BE2C (cell line): ENCODE data around the gene PXK.

Source experiments
- DNase-seq: peaks from one replicate; pipeline ENCODE4 v3.0.0-alpha.2; 2020
- H3K27me3 ChIP-seq: fragments of 250-450 bp; sonication (Bioruptor Pico); 2 replicates; pipeline ENCODE4 v1.5.1; 2020; ENCODE audit warnings: mild to moderate bottlenecking
- H3K36me3 ChIP-seq: fragments of 250-450 bp; sonication (Bioruptor Pico); 2 replicates; pipeline ENCODE4 v1.5.1; 2020; ENCODE audit warnings: mild to moderate bottlenecking
- H3K4me1 ChIP-seq: fragments of 250-450 bp; sonication (Bioruptor Pico); 2 replicates; pipeline ENCODE4 v1.5.1; 2020
- H3K4me3 ChIP-seq: 2 replicates; pipeline ENCODE4 v1.5.1; 2011; ENCODE audit warnings: low read depth, low read length
- H3K9me3 ChIP-seq: fragments of 250-450 bp; sonication (Bioruptor Pico); 2 replicates; pipeline ENCODE4 v1.5.1; 2020
- CTCF ChIP-seq: IDR thresholded peaks from 2 replicates; pipeline ENCODE4 v1.5.1; 2012; ENCODE audit warnings: mild to moderate bottlenecking, low read depth, low read length

Gene PXK

GRCh38 chr3:58355179-58355578, 22.5 kb downstream of the PXK start:
- Histone ChIP-seq H3K27me3 (no peaks in the 10 kb centered on the region), H3K4me3 (no peak overlapping the region), H3K36me3 (no peaks in the 10 kb centered on the region), H3K4me1 (no peaks in the 10 kb centered on the region), H3K9me3 (no peaks in the 10 kb centered on the region)
- no peak for DNase-seq
- no peak for TF ChIP-seq CTCF

GRCh38 chr3:58356054-58356453, 23.4 kb downstream of the PXK start:
- Histone ChIP-seq H3K36me3 (no peaks in the 10 kb centered on the region), H3K4me3 (no peak overlapping the region), H3K27me3 (no peaks in the 10 kb centered on the region), H3K4me1 (no peaks in the 10 kb centered on the region), H3K9me3 (no peaks in the 10 kb centered on the region)
- no peak for DNase-seq
- no peak for TF ChIP-seq CTCF

- Histone ChIP-seq H3K9me3 (no peaks in the 10 kb centered on the region), H3K27me3 (no peaks in the 10 kb centered on the region), H3K4me1 (no peaks in the 10 kb centered on the region), H3K36me3 (no peaks in the 10 kb centered on the region), H3K4me3 (no peak overlapping the region)
- DNase-seq, result no peak
- TF ChIP-seq CTCF, result no peak
Measured at GRCh38 chr3:58357402-58357801, 24.7 kb downstream of the PXK start.

DNA sequence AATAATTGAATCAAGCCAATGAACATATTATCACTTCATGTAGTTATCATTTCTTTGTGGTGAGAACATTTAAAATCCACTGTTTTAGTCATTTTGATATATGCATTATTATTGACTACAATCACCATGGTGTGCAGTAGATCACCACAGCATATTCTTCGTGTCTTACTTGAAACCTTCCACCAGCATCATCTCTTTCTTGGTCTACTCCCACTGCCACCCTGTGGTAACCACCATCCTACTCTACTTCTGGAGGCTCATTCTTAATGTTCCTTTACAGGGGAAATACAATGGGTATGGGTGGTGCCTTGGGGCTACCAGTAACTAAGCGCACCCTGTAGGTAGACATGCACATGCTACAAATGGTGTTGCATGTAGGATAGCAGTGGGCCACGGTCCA, 25.4 kb downstream of the PXK start:
- no peak for TF ChIP-seq CTCF
- H3K36me3 ChIP-seq, result no peaks in the 10 kb centered on the region
- DNase-seq, result no peak
- H3K4me1 ChIP-seq, result no peaks in the 10 kb centered on the region
- H3K9me3 ChIP-seq, result no peaks in the 10 kb centered on the region
- H3K4me3 ChIP-seq, result no peak overlapping the region
- H3K27me3 ChIP-seq, result no peaks in the 10 kb centered on the region

DNA sequence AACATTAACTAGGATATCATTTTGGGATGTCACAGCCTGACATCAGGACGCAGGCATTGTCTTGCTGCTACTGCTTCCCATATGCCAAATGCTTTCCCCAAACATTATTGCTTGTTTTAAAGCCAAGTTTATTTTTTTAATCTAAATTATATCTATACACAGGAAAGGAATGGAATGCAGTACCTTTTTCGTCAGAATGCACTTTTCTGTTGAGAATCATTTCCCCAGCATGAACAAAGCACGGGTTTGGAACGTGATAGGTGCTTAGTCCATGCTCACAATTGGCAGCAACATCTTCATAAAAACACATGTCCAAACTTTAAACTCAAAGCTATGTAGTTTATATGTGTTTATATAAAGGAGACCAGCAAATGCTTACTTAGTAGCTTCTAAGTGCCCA, 26.1 kb downstream of the PXK start:
- DNase-seq, result no peak
- Histone ChIP-seq H3K4me3 (no peak overlapping the region), H3K27me3 (no peaks in the 10 kb centered on the region), H3K9me3 (no peaks in the 10 kb centered on the region), H3K4me1 (no peaks in the 10 kb centered on the region), H3K36me3 (no peaks in the 10 kb centered on the region)
- no peak for TF ChIP-seq CTCF

- no peaks in the 10 kb centered on the region for H3K9me3 ChIP-seq
- no peak for DNase-seq
- TF ChIP-seq CTCF, result no peak
- no peaks in the 10 kb centered on the region for H3K27me3 ChIP-seq
- H3K4me1 ChIP-seq, result no peaks in the 10 kb centered on the region
- H3K4me3 ChIP-seq, result no peak overlapping the region
- no peaks in the 10 kb centered on the region for H3K36me3 ChIP-seq
Measured at GRCh38 chr3:58359621-58360020, 26.9 kb downstream of the PXK start.
